IMR-90 (cell line): ENCODE results near the gene TTC24. TPM values are rescaled to one million over a fixed set of nuclear protein-coding genes. Genes with fewer than 3 reads are reported as not detected.
A peak's percentile ranks its signal among the peaks of the same experiment; 100 is the strongest.

Source experiments
- ATAC-seq: fragments of 200-7000 bp; cut with Tn5 transposase; 2 replicates; pipeline ENCODE4 v1.9.1; 2020; ENCODE audit warnings: low read depth, mild to moderate bottlenecking, moderate library complexity
- BruUV-seq: library from RNA; stranded (reverse); fragments of 400-500 nt; replicated peaks from 2 replicates; lab custom pipeline; 2021; lab: Mats Ljungman, UMichigan
- CTCF ChIA-PET: fragments of 300-600 bp; formaldehyde crosslinking; extraction: SDS; loops from one replicate; lab custom pipeline; 2021; ENCODE audit warnings: antibody characterized with exemption; lab: Yijun Ruan, JAX
- POLR2A ChIA-PET: fragments of 300-600 bp; sonication (Branson Sonifier 250); formaldehyde crosslinking; loops from one replicate; lab custom pipeline; 2022; ENCODE audit warnings: antibody characterized with exemption; ENCODE audit not compliant: unreplicated experiment; lab: Charles Lee
- DNase-seq: peaks from one replicate; pipeline ENCODE4 v3.0.0; 2013
- H2AFZ ChIP-seq: replicated peaks from 2 replicates; pipeline ENCODE3; 2013; ENCODE audit warnings: low read length, mild to moderate bottlenecking; ENCODE audit not compliant: poor library complexity
- H2AK5ac ChIP-seq: 2 replicates; pipeline ENCODE4 v1.6.1; 2013; ENCODE audit warnings: low read depth, low read length, inconsistent platforms
- H2AK9ac ChIP-seq: replicated peaks from 2 replicates; pipeline ENCODE3; 2013; ENCODE audit warnings: mild to moderate bottlenecking, low read depth, low read length, moderate library complexity; ENCODE audit not compliant: poor library complexity
- H2BK120ac ChIP-seq: 2 replicates; pipeline ENCODE4 v1.6.1; 2013; ENCODE audit warnings: low read depth, low read length, inconsistent platforms
- H2BK15ac ChIP-seq: 3 replicates; pipeline ENCODE4 v1.6.1; 2013; ENCODE audit warnings: low read depth, low read length, inconsistent platforms
- H2BK20ac ChIP-seq: 2 replicates; pipeline ENCODE4 v1.6.1; 2013; ENCODE audit warnings: low read depth, mild to moderate bottlenecking, inconsistent platforms, low read length, moderate library complexity
- H2BK5ac ChIP-seq: 2 replicates; pipeline ENCODE4 v1.6.1; 2013; ENCODE audit warnings: mild to moderate bottlenecking, low read depth, low read length, inconsistent platforms; ENCODE audit not compliant: poor library complexity, severe bottlenecking
- H3K14ac ChIP-seq: replicated peaks from 2 replicates; pipeline ENCODE4 v1.6.1; 2013; ENCODE audit warnings: low read depth, low read length, inconsistent platforms
- H3K18ac ChIP-seq: 2 replicates; pipeline ENCODE4 v1.6.1; 2013; ENCODE audit warnings: low read depth, low read length, control low read depth
- H3K23ac ChIP-seq: 2 replicates; pipeline ENCODE4 v1.6.1; 2013; ENCODE audit warnings: low read depth, low read length, inconsistent platforms
- H3K27ac ChIP-seq: 2 replicates; pipeline ENCODE4 v1.5.1; 2013; ENCODE audit warnings: mild to moderate bottlenecking, control low read depth, low read length; ENCODE audit not compliant: insufficient read depth
- H3K27me3 ChIP-seq: 2 replicates; pipeline ENCODE4 v1.6.1; 2013; ENCODE audit warnings: low read length; ENCODE audit not compliant: control insufficient read depth, insufficient read depth
- H3K36me3 ChIP-seq: 2 replicates; pipeline ENCODE4 v1.6.1; 2013; ENCODE audit warnings: low read length, mixed read lengths; ENCODE audit not compliant: control insufficient read depth, insufficient read depth
- H3K4ac ChIP-seq: 2 replicates; pipeline ENCODE4 v1.6.1; 2013; ENCODE audit warnings: low read depth, low read length, inconsistent platforms
- H3K4me1 ChIP-seq: 2 replicates; pipeline ENCODE4 v1.6.1; 2013; ENCODE audit warnings: low read length, mixed read lengths; ENCODE audit not compliant: control insufficient read depth, insufficient read depth
- H3K4me2 ChIP-seq: 2 replicates; pipeline ENCODE4 v1.6.1; 2013; ENCODE audit warnings: low read depth, mild to moderate bottlenecking, control low read depth, low read length, moderate library complexity
- H3K4me3 ChIP-seq: 2 replicates; pipeline ENCODE4 v1.5.1; 2013; ENCODE audit warnings: low read depth, mild to moderate bottlenecking, control low read depth, low read length, moderate library complexity; ENCODE audit not compliant: insufficient read depth
- H3K56ac ChIP-seq: 2 replicates; pipeline ENCODE4 v1.6.1; 2013; ENCODE audit warnings: low read length, inconsistent platforms; ENCODE audit not compliant: insufficient read depth; ENCODE audit errors: extremely low read depth
- H3K79me1 ChIP-seq, 2 experiments: 2 replicates each; pipeline ENCODE4 v1.6.1; 2013; ENCODE audit warnings: low read length in 2 of 2, inconsistent platforms in 1 of 2, low read depth in 1 of 2
- H3K9ac ChIP-seq: 2 replicates; pipeline ENCODE4 v1.6.1; 2013; ENCODE audit warnings: low read depth, low read length, control low read depth
- H3K9me1 ChIP-seq: 2 replicates; pipeline ENCODE4 v1.6.1; 2013; ENCODE audit warnings: low read length, inconsistent platforms; ENCODE audit not compliant: insufficient read depth
- H3K9me3 ChIP-seq: 2 replicates; pipeline ENCODE4 v1.6.1; 2013; ENCODE audit warnings: low read length; ENCODE audit not compliant: control insufficient read depth, insufficient read depth
- H4K20me1 ChIP-seq: 2 replicates; pipeline ENCODE4 v1.6.1; 2013; ENCODE audit warnings: low read length, inconsistent platforms; ENCODE audit not compliant: insufficient read depth
- H4K5ac ChIP-seq: 2 replicates; pipeline ENCODE4 v1.6.1; 2013; ENCODE audit warnings: mild to moderate bottlenecking, low read depth, low read length, control low read depth
- H4K8ac ChIP-seq, 2 experiments: 2 replicates each; pipeline ENCODE4 v1.6.1; 2013; ENCODE audit warnings: low read depth in 2 of 2, low read length in 2 of 2, control low read depth in 1 of 2, inconsistent platforms in 1 of 2
- H4K91ac ChIP-seq: 2 replicates; pipeline ENCODE4 v1.6.1; 2013; ENCODE audit warnings: low read depth, low read length, inconsistent platforms; ENCODE audit not compliant: insufficient read depth
- MAFK ChIP-seq: IDR thresholded peaks from 2 replicates; pipeline ENCODE4 v1.6.1; 2012; ENCODE audit warnings: low read depth, low read length, improper control_type of control experiment
- MAZ ChIP-seq: IDR thresholded peaks from 2 replicates; pipeline ENCODE4 v1.6.1; 2012; ENCODE audit warnings: low read depth, mild to moderate bottlenecking, low read length, improper control_type of control experiment, moderate library complexity, borderline replicate concordance
- RAD21 ChIP-seq: IDR thresholded peaks from 2 replicates; pipeline ENCODE4 v1.6.1; 2012; ENCODE audit warnings: low read length, improper control_type of control experiment
- SMC3 ChIP-seq: fragments of 150-350 bp; IDR thresholded peaks from 2 replicates; pipeline ENCODE4 v1.6.1; 2016; ENCODE audit warnings: low read depth, mild to moderate bottlenecking, antibody characterized with exemption, low read length, moderate library complexity
- WGBS, 2 experiments: methylation state at CpG; one replicate each; pipeline versions ENCODE4 v1.1.5 to v1.1.7; 2013; ENCODE audit warnings: missing lambda C conversion rate in 2 of 2; ENCODE audit not compliant: insufficient read length in 1 of 2; ENCODE audit errors: extremely low coverage in 2 of 2; 5-methylcytosine and 5-hydroxymethylcytosine counted together
- dilution Hi-C: fragments of 300-500 bp; cut with HindIII; formaldehyde crosslinking; loops from one replicate; pipeline ENCODE4 v1.14.3; 2018; ENCODE audit warnings: low sequenced_read_pairs; ENCODE audit not compliant: unreplicated experiment
- in situ Hi-C: fragments of 300-500 bp; cut with MboI; formaldehyde crosslinking; loops from 3 replicates; pipeline ENCODE4 v1.14.3; 2019; ENCODE audit warnings: low sequenced_read_pairs, inconsistent platforms, mixed read lengths
- intact Hi-C: fragments of 100-400 bp; cut with micrococcal nuclease; formaldehyde crosslinking; loops from 2 replicates; pipeline ENCODE4 v1.10.0; 2022
- polyA plus RNA-seq, 3 experiments: library from polyadenylated mRNA; depleted of rRNA; stranded (reverse); fragments of >200 nt; gene quantifications; 2 replicates each; pipeline ENCODE4 v1.2.3, GENCODE V29; 2012; ENCODE audit warnings: low replicate concordance in 1 of 3
- total RNA-seq: library from RNA; depleted of rRNA; stranded (reverse); fragments of >200 nt; gene quantifications from 2 replicates; pipeline ENCODE4 v1.2.3, GENCODE V29; 2012
- TF ChIP-seq, protein P1 (sequence below): conservative IDR thresholded peaks from 2 replicates; pipeline ENCODE4 v1.5.1; 2012; ENCODE audit warnings: mild to moderate bottlenecking, low read depth, low read length, improper control_type of control experiment

Gene TTC24
- total and polyA plus RNA-seq, 2 of the 4 experiments (the other 2 are of a cell fraction), result not detected

DNA sequence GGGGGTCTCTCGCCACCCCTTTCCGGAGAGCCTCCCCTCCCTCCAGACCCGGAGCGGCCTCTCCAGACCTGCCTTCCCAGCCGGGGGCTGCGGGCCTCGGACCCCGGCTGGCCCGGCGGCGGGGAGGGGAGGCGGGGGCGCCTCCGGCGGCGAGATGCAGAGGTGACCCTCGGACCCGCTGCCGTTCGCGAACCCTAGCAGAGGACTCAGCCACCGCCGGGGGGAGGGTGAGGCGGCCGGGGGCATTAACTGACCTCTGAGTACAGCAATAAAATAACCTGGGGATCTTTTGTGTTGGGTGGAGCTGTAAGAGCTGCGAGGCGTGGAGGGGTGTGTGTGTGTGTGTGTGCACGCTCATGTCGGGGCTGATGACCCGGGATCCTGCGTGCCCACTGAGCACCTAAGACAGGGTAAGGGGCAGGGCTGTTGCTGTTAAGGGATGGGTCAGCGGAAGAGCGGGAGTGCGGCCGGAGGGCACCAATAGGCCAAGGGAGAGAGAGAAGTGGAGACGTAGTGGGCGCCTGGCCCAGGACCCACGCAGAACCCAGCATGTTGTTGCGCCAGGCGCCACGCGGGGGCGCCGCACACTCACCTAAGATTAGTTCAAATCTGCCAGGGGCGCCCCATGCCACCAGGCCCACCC is 46.0 kb downstream of the TTC24 start:
- H3K4ac ChIP-seq, result no peak overlapping the region
- no peak overlapping the region for H2AK5ac ChIP-seq
- H2AFZ ChIP-seq, result peak overlapping the region; percentile 65
- peak; percentile 65 for TF ChIP-seq RAD21
- TF ChIP-seq, protein P1, sequence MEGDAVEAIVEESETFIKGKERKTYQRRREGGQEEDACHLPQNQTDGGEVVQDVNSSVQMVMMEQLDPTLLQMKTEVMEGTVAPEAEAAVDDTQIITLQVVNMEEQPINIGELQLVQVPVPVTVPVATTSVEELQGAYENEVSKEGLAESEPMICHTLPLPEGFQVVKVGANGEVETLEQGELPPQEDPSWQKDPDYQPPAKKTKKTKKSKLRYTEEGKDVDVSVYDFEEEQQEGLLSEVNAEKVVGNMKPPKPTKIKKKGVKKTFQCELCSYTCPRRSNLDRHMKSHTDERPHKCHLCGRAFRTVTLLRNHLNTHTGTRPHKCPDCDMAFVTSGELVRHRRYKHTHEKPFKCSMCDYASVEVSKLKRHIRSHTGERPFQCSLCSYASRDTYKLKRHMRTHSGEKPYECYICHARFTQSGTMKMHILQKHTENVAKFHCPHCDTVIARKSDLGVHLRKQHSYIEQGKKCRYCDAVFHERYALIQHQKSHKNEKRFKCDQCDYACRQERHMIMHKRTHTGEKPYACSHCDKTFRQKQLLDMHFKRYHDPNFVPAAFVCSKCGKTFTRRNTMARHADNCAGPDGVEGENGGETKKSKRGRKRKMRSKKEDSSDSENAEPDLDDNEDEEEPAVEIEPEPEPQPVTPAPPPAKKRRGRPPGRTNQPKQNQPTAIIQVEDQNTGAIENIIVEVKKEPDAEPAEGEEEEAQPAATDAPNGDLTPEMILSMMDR, result peak; percentile 68
- no peak for TF ChIP-seq MAZ
- peak; percentile 50; the same call in 1 of the 2 replicates for TF ChIP-seq SMC3
- no peak for TF ChIP-seq MAFK
- H2BK5ac ChIP-seq, result no peak overlapping the region
- no peaks in the 10 kb centered on the region for H3K9me1 ChIP-seq
- no peak overlapping the region for H4K91ac ChIP-seq
- H2BK120ac ChIP-seq, result no peak overlapping the region
- H3K9ac ChIP-seq, result no peak overlapping the region
- no TSS peak for BruUV-seq
- in situ Hi-C loops (no loop called here), dilution Hi-C loops (no loop called here), intact Hi-C loops (loop anchor here (1.0 kb wide), 1 partner anchor 53 kb away; no protein-coding TSS in a partner anchor)
- no peak overlapping the region for H4K8ac ChIP-seq
- no peaks in the 10 kb centered on the region for H3K9me3 ChIP-seq
- H3K4me2 ChIP-seq, result no peak overlapping the region; the same call in 1 of the 2 replicates
- 0% methylated on average over 9 of the region's 45 CpGs; no CpG with 5 or more reads in 1 of the 2 experiments for WGBS, 2 experiments
- no peak overlapping the region for H3K14ac ChIP-seq
- no peaks in the 10 kb centered on the region for H3K36me3 ChIP-seq
- POLR2A ChIA-PET, result no interaction called here
- peak; percentile 71 for ATAC-seq
- H3K27me3 ChIP-seq, result peaks cover 54% of the 10 kb centered on the region
- CTCF ChIA-PET, result interaction anchor here (0.7 to 1.9 kb wide), 2 partner anchors 17 to 32 kb away, joined by 3 to 14 read pairs; no protein-coding TSS in a partner anchor
- H2BK15ac ChIP-seq, result no peak overlapping the region
- no peak overlapping the region for H2AK9ac ChIP-seq
- H2BK20ac ChIP-seq, result no peak overlapping the region
- peaks cover 4% of the 10 kb centered on the region for H3K4me1 ChIP-seq
- H4K5ac ChIP-seq, result no peak overlapping the region
- peaks cover 7% of the 10 kb centered on the region for H4K20me1 ChIP-seq
- peak; percentile 28 for DNase-seq
- no peak overlapping the region for H3K27ac ChIP-seq
- no peaks in the 10 kb centered on the region for H3K79me1 ChIP-seq
- H3K56ac ChIP-seq, result no peak overlapping the region
- peak overlapping the region; percentile 33; the same call in 1 of the 2 replicates for H3K23ac ChIP-seq
- H3K4me3 ChIP-seq, result no peak overlapping the region
- H3K18ac ChIP-seq, result no peak overlapping the region
